ENCODE results near the gene YIF1B. TPM values are rescaled to one million over a fixed set of nuclear protein-coding genes. Genes with fewer than 3 reads are reported as not detected.

Gene YIF1B
- total and polyA plus RNA-seq, 8 donors, result 6.9 to 32.3 (median 14.3) TPM

GRCh38 chr19:38268539-38268938 lies 47.2 kb downstream of the YIF1B start:
- no peak for ATAC-seq
- H3K4me1 ChIP-seq, result peaks cover 22 to 36% (median 27%) of the 10 kb centered on the region in 3 donors
- intact Hi-C loops (cut with DNase I), result no loop called here
- 25 to 41% methylated on average over 8 of the region's 8 CpGs for WGBS, 2 donors
- H3K27me3 ChIP-seq, result no peaks in the 10 kb centered on the region
- no peak for DNase-seq
- no peak for FAIRE-seq
- TF ChIP-seq CTCF (IDR thresholded peaks at IDR 0.05), result no peak
- H3K36me3 ChIP-seq, result no peaks in the 10 kb centered on the region
- peak overlapping the region; percentile 26 to 99 (median 75) for H3K27ac ChIP-seq
- no peaks in the 10 kb centered on the region for H3K9me3 ChIP-seq
- H3K4me3 ChIP-seq, result peak overlapping the region in 2 of 4 donors; percentile 5 to 89

- H3K4me1 ChIP-seq, result peaks cover 18 to 30% (median 21%) of the 10 kb centered on the region in 3 donors
- H3K27ac ChIP-seq, result peak overlapping the region; percentile 36 to 99 (median 75)
- no peak for FAIRE-seq
These were observed 47.8 kb downstream of the YIF1B start for GRCh38 chr19:38267761-38268483.

DNA sequence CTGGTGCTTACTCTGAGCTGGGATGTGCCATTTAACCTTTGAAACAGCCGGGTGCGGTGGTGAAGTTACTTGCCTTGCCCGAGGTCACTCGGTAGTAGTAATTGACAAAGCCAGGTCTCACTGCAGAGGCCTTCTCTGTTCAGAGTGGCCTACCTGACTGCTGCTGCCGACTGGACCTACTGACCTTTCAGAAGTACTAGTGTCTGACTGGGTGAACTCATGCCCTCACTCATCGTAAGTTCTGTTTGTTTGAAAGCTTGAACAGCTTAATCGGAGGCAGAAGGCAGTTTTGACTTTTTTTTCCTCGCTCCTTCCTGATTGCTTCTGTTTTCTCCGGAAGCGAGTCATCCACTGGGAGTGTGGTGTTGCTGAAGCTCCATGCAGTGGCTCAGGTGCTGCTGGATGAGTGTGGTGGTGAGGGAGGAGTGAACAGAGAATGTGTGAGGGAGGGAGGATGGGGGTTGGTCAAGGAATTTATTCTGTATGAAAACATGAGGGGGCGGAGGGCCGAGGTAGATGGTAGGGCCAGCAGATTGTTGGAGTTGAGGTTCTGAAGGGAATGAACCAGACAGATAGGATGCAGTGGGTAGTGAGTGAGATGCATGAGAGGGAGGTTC lies 48.7 kb downstream of the YIF1B start:
- Histone ChIP-seq H3K9me3 (no peaks in the 10 kb centered on the region), H3K4me3 (peak overlapping the region in 2 of 4 donors; percentile 65 to 89), H3K36me3 (no peaks in the 10 kb centered on the region), H3K27me3 (no peaks in the 10 kb centered on the region), H3K27ac (peak overlapping the region; percentile 36 to 99 (median 75)), H3K4me1 (peaks cover 16 to 25% (median 20%) of the 10 kb centered on the region in 3 donors)
- no peak for DNase-seq
- TF ChIP-seq CTCF (IDR thresholded peaks at IDR 0.05), result no peak
- intact Hi-C loops (cut with DNase I), result no loop called here
- peak in 1 of 4 donors; percentile 6 for ATAC-seq
- FAIRE-seq, result no peak
- 15 to 16% methylated on average over 12 of the region's 12 CpGs for WGBS, 2 donors

More at GRCh38 chr19:38267761-38268483, 47.8 kb downstream of the YIF1B start:
- Histone ChIP-seq H3K36me3 (no peaks in the 10 kb centered on the region), H3K27me3 (no peaks in the 10 kb centered on the region), H3K4me3 (peak overlapping the region in 3 of 4 donors; percentile 5 to 89 (median 65)), H3K9me3 (no peaks in the 10 kb centered on the region)
- 11 to 16% methylated on average over 12 of the region's 12 CpGs for WGBS, 2 donors
- intact Hi-C loops (cut with DNase I), result no loop called here
- no peak for TF ChIP-seq CTCF (IDR thresholded peaks at IDR 0.05)
- DNase-seq (peak in 4 of 6 donors; percentile 77 to 86 (median 82)), ATAC-seq (peak; percentile 7 to 46 (median 26))

GRCh38 chr19:38265921-38266429 lies 49.8 kb downstream of the YIF1B start:
- Histone ChIP-seq H3K36me3 (no peaks in the 10 kb centered on the region), H3K27ac (peak overlapping the region; percentile 90 to 99 (median 95)), H3K9me3 (no peaks in the 10 kb centered on the region), H3K27me3 (no peaks in the 10 kb centered on the region), H3K4me1 (peaks cover 16 to 21% (median 20%) of the 10 kb centered on the region in 3 donors), H3K4me3 (peak overlapping the region in 3 of 4 donors; percentile 65 to 89 (median 79))
- 21 to 23% methylated on average over 12 of the region's 12 CpGs for WGBS, 2 donors
- ATAC-seq, result peak in 1 of 4 donors; percentile 1
- TF ChIP-seq CTCF (IDR thresholded peaks at IDR 0.05), result no peak
- no peak for DNase-seq
- FAIRE-seq, result no peak
- intact Hi-C loops (cut with DNase I), result no loop called here

All from pancreas (tissue), 10 donors.